Measurements from ENCODE around the gene APOL3. TPM values are rescaled to one million over a fixed set of nuclear protein-coding genes. Genes with fewer than 3 reads are reported as not detected.

APOL3 gene
- total and polyA plus RNA-seq, 9 donors = 7.3 to 13.8 (median 10.6) TPM

Other genes with a start within 250 kb of the APOL3 start
- 193 TPM for gene RBFOX2, start 131.9 kb downstream of the APOL3 start, total RNA-seq
- gene RBFOX2, start 131.9 kb downstream of the APOL3 start, polyA plus RNA-seq (ENCODE audit: insufficient read depth in 1 of 8, insufficient read length in 8 of 8, low replicate concordance in 1 of 8) = 100 to 1,000 TPM; 159 to 234 (median 199) TPM
- 19.4 TPM for gene APOL4, start 41.1 kb upstream of the APOL3 start, total RNA-seq
- gene APOL4, start 41.1 kb upstream of the APOL3 start, polyA plus RNA-seq (ENCODE audit: insufficient read depth in 1 of 8, insufficient read length in 8 of 8, low replicate concordance in 1 of 8) = 10 to 100 TPM in 7 of 8 donors, 1 to 10 TPM in 1; 8.4 to 22.7 (median 21.2) TPM
- gene APOL2, start 78.8 kb upstream of the APOL3 start, total RNA-seq = 16.9 TPM
- gene APOL2, start 78.8 kb upstream of the APOL3 start, polyA plus RNA-seq (ENCODE audit: insufficient read depth in 1 of 8, insufficient read length in 8 of 8, low replicate concordance in 1 of 8) = 10 to 100 TPM; 15.9 to 23.8 (median 19.5) TPM
- 2.3 TPM for gene APOL1, start 92.4 kb upstream of the APOL3 start, total RNA-seq
- gene APOL1, start 92.4 kb upstream of the APOL3 start, polyA plus RNA-seq (ENCODE audit: insufficient read depth in 1 of 8, insufficient read length in 8 of 8, low replicate concordance in 1 of 8) = 1 to 10 TPM; 3.4 to 6.7 (median 4.0) TPM
- gene MYH9, start 227.2 kb upstream of the APOL3 start, total RNA-seq = 61.9 TPM
- gene MYH9, start 227.2 kb upstream of the APOL3 start, polyA plus RNA-seq (ENCODE audit: insufficient read depth in 1 of 8, insufficient read length in 8 of 8, low replicate concordance in 1 of 8) = 100 to 1,000 TPM in 7 of 8 donors, 10 to 100 TPM in 1; 85.0 to 160 (median 124) TPM